Motor neuron (in vitro differentiated cells): ENCODE measurements around the gene C1orf167. TPM values are rescaled to one million over a fixed set of nuclear protein-coding genes. Genes with fewer than 3 reads are reported as not detected.

ENCODE experiments used
- ATAC-seq, 8 experiments: fragments of 200-7000 bp; cut with Tn5 transposase; replicated peaks in 6 of 8; 2 replicates each; pipeline ENCODE4 v1.8.0; 2021; ENCODE audit warnings: mild to moderate bottlenecking in 8 of 8, moderate library complexity in 8 of 8
- H3K27ac ChIP-seq, 2 donors: fragments of 250-450 bp; sonication (Bioruptor Pico); 2 replicates each; pipeline ENCODE4 v1.9.0; 2021; ENCODE audit warnings: antibody characterized with exemption in 2 of 2, mild to moderate bottlenecking in 2 of 2, moderate library complexity in 1 of 2
- H3K4me1 ChIP-seq, 2 donors: fragments of 250-450 bp; sonication (Bioruptor Pico); replicated peaks in 1 of 2; 2 replicates each; pipeline ENCODE4 v1.6.1; 2021; ENCODE audit warnings: antibody characterized with exemption in 2 of 2, mild to moderate bottlenecking in 2 of 2, moderate library complexity in 1 of 2
- H3K4me3 ChIP-seq, 5 donors: fragments of 250-450 bp; sonication (Bioruptor Pico); 2 replicates each; pipeline ENCODE4 v1.9.0; 2021; ENCODE audit warnings: antibody characterized with exemption in 5 of 5, mild to moderate bottlenecking in 5 of 5, moderate library complexity in 4 of 5
- WGBS, 10 experiments: fragments of 450-650 bp; shearing (Covaris generic); methylation state at CpG; one replicate each; pipeline ENCODE4 v1.0.0; 2022; 5-methylcytosine and 5-hydroxymethylcytosine counted together
- in situ Hi-C, 9 experiments: fragments of 400-800 bp; cut with MboI; loops; one replicate each; pipeline ENCODE4 v1.15.0; 2021; ENCODE audit warnings: low sequenced_read_pairs in 9 of 9, low pct_unique_long_range_greater_than_20kb in 2 of 9; ENCODE audit not compliant: unreplicated experiment in 9 of 9
- total RNA-seq, 8 experiments: library from RNA; unstranded; fragments of 300-600 nt; gene quantifications; 2 replicates each; pipeline versions ENCODE4 v1.2.3 to v1.2.4, GENCODE V29; 2022

The C1orf167 gene
- total RNA-seq, 8 experiments from 2014 or later = 0.11 to 1.9 (median 0.35) TPM; not detected in 2

- no peak overlapping the region for H3K27ac ChIP-seq
- H3K4me1 ChIP-seq = peaks cover 23 to 44% of the 10 kb centered on the region in 2 donors
- no peak overlapping the region for H3K4me3 ChIP-seq
- peak in 2 of 8 experiments; percentile 0 to 31 for ATAC-seq
- 24 to 100% (median 80%) methylated on average over 2 to 15 of the region's 21 CpGs; no CpG with 5 or more reads in 4 of the 10 experiments for WGBS, 10 experiments
- in situ Hi-C loops = no loop called here
Observed at GRCh38 chr1:11784256-11784992, 22.4 kb downstream of the C1orf167 start.

- in situ Hi-C loops = no loop called here
- peak overlapping the region in 1 of 5 donors; percentile 1 for H3K4me3 ChIP-seq
- H3K27ac ChIP-seq = no peak overlapping the region
- peak; percentile 49 to 85 (median 79) for ATAC-seq
- H3K4me1 ChIP-seq = peaks cover 23 to 50% of the 10 kb centered on the region in 2 donors
- WGBS, 10 experiments = 0 to 62% (median 57%) methylated on average over 1 to 11 of the region's 30 CpGs; no CpG with 5 or more reads in 4 of the 10 experiments
Observed at GRCh38 chr1:11784993-11785769, 23.2 kb downstream of the C1orf167 start.

- Histone ChIP-seq H3K4me1 (peaks cover 23 to 50% of the 10 kb centered on the region in 2 donors), H3K4me3 (no peak overlapping the region), H3K27ac (no peak overlapping the region)
- 20 to 81% (median 52%) methylated on average over 2 to 5 of the region's 5 CpGs; no CpG with 5 or more reads in 2 of the 10 experiments for WGBS, 10 experiments
- in situ Hi-C loops = no loop called here
- no peak for ATAC-seq
Observed at GRCh38 chr1:11786168-11786567, 24.2 kb downstream of the C1orf167 start.

- H3K4me3 ChIP-seq = no peak overlapping the region
- H3K4me1 ChIP-seq = peaks cover 23 to 50% of the 10 kb centered on the region in 2 donors
- ATAC-seq = peak; percentile 11 to 66 (median 30)
- WGBS, 10 experiments = 0 to 80% (median 29%) methylated on average over 1 to 5 of the region's 16 CpGs; no CpG with 5 or more reads in 4 of the 10 experiments
- in situ Hi-C loops = no loop called here
- H3K27ac ChIP-seq = peak overlapping the region in 1 of 2 donors; percentile 31
Observed at GRCh38 chr1:11787251-11787803, 25.3 kb downstream of the C1orf167 start.

GRCh38 chr1:11787804-11788436 lies 25.9 kb downstream of the C1orf167 start:
- in situ Hi-C loops = no loop called here
- WGBS, 10 experiments = 40 to 100% (median 91%) methylated on average over 1 to 12 of the region's 14 CpGs; no CpG with 5 or more reads in 4 of the 10 experiments
- H3K4me1 ChIP-seq = peaks cover 23 to 50% of the 10 kb centered on the region in 2 donors
- no peak overlapping the region for H3K4me3 ChIP-seq
- ATAC-seq = peak in 3 of 8 experiments; percentile 0 to 1 (median 0)
- H3K27ac ChIP-seq = peak overlapping the region in 1 of 2 donors; percentile 23

GRCh38 chr1:11788549-11789053 lies 26.6 kb downstream of the C1orf167 start:
- in situ Hi-C loops = no loop called here
- Histone ChIP-seq H3K4me1 (peaks cover 23 to 50% of the 10 kb centered on the region in 2 donors), H3K27ac (peak overlapping the region in 1 of 2 donors; percentile 66), H3K4me3 (no peak overlapping the region)
- 53 to 100% (median 80%) methylated on average over 1 to 2 of the region's 14 CpGs; no CpG with 5 or more reads in 7 of the 10 experiments for WGBS, 10 experiments
- ATAC-seq = peak in 1 of 8 experiments; percentile 7

- Histone ChIP-seq H3K4me3 (no peak overlapping the region), H3K27ac (peak overlapping the region in 1 of 2 donors; percentile 66), H3K4me1 (peaks cover 23 to 46% of the 10 kb centered on the region in 2 donors)
- WGBS, 10 experiments = 43 to 100% (median 70%) methylated on average over 1 to 3 of the region's 13 CpGs; no CpG with 5 or more reads in 5 of the 10 experiments
- in situ Hi-C loops = no loop called here
- peak in 2 of 8 experiments; percentile 0 to 1 for ATAC-seq
Observed at GRCh38 chr1:11789126-11790067, 27.4 kb downstream of the C1orf167 start.

GRCh38 chr1:11790101-11790879 lies 28.3 kb downstream of the C1orf167 start:
- WGBS, 10 experiments = 51 to 100% (median 83%) methylated on average over 1 to 14 of the region's 20 CpGs; no CpG with 5 or more reads in 3 of the 10 experiments
- no peak overlapping the region for H3K4me3 ChIP-seq
- in situ Hi-C loops = no loop called here
- peaks cover 17 to 37% of the 10 kb centered on the region in 2 donors for H3K4me1 ChIP-seq
- H3K27ac ChIP-seq = peak overlapping the region in 1 of 2 donors; percentile 66
- ATAC-seq = peak in 3 of 8 experiments; percentile 1 to 3 (median 2)

- in situ Hi-C loops = no loop called here
- Histone ChIP-seq H3K4me3 (no peak overlapping the region), H3K27ac (no peak overlapping the region), H3K4me1 (peaks cover 17 to 37% of the 10 kb centered on the region in 2 donors)
- ATAC-seq = peak; percentile 40 to 81 (median 66)
- WGBS, 10 experiments = 0 to 96% (median 78%) methylated on average over 1 to 11 of the region's 19 CpGs; no CpG with 5 or more reads in 2 of the 10 experiments
Observed at GRCh38 chr1:11790880-11791715, 29.1 kb downstream of the C1orf167 start.

GRCh38 chr1:11792106-11792505 lies 30.1 kb downstream of the C1orf167 start:
- 83 to 98% (median 92%) methylated on average over 1 to 8 of the region's 11 CpGs; no CpG with 5 or more reads in 4 of the 10 experiments for WGBS, 10 experiments
- ATAC-seq = no peak
- in situ Hi-C loops = no loop called here
- H3K4me1 ChIP-seq = peaks cover 14 to 29% of the 10 kb centered on the region in 2 donors
- H3K4me3 ChIP-seq = no peak overlapping the region
- H3K27ac ChIP-seq = no peak overlapping the region
